Prostate gland (tissue), 2 donors: ENCODE data around the gene THAP5. TPM values are rescaled to one million over a fixed set of nuclear protein-coding genes. Genes with fewer than 3 reads are reported as not detected.
A peak's percentile ranks its signal among the peaks of the same experiment; 100 is the strongest.

Experiments used
- DNase-seq: peaks from one replicate; pipeline ENCODE4 v3.0.0-alpha.2; 2019; ENCODE audit warnings: low spot score
- H3K27ac ChIP-seq, 2 donors: fragments of 200-600 bp; sonication (generic); 2 replicates each; pipeline ENCODE4 v1.5.1; 2017 to 2019
- H3K27me3 ChIP-seq: fragments of 200-600 bp; sonication (generic); replicated peaks from 2 replicates; pipeline ENCODE4 v1.5.1; 2019; ENCODE audit not compliant: insufficient read depth
- H3K36me3 ChIP-seq, 2 donors: fragments of 200-600 bp; sonication (generic); 1 replicate in 1 of 2; 2 replicates in 1 of 2; pipeline versions ENCODE4 v1.5.1 to v1.8.1; 2017 to 2019
- H3K4me1 ChIP-seq: fragments of 200-600 bp; sonication (generic); replicated peaks from 2 replicates; pipeline ENCODE4 v1.5.1; 2019
- H3K4me3 ChIP-seq, 2 donors: fragments of 200-600 bp; sonication (generic); 2 replicates each; pipeline ENCODE4 v1.5.1; 2017 to 2019
- H3K9me3 ChIP-seq: fragments of 200-600 bp; sonication (generic); 2 replicates; pipeline ENCODE4 v1.5.1; 2017
- POLR2A ChIP-seq: fragments of 450-650 bp; IDR thresholded peaks from one replicate; pipeline ENCODE4 v1.6.1; 2016; ENCODE audit warnings: antibody characterized with exemption, mild to moderate bottlenecking
- POLR2AphosphoS5 ChIP-seq: sonication (generic); formaldehyde crosslinking; IDR thresholded peaks from one replicate; pipeline ENCODE4 v1.6.1; 2017; ENCODE audit warnings: antibody characterized with exemption
- WGBS: methylation state at CpG from one replicate; pipeline ENCODE4 v1.1.5; 2018; 5-methylcytosine and 5-hydroxymethylcytosine counted together
- intact Hi-C: fragments of 100-400 bp; cut with DNase I; formaldehyde crosslinking; loops from one replicate; pipeline ENCODE4 v1.14.2; 2022
- total RNA-seq, 2 donors: library from RNA; depleted of rRNA; stranded (reverse); fragments of >200 nt; gene quantifications; one replicate each; pipeline ENCODE4 v1.1.0, GENCODE V29; 2016
- TF ChIP-seq, protein P1 (sequence below), 4 experiments: fragments of 200-600 bp in 2 of 4; fragments of 450-650 bp in 2 of 4; sonication (generic) in 2 of 4; IDR thresholded peaks; 1 replicate in 3 of 4; 2 replicates in 1 of 4; pipeline ENCODE4 v1.5.1; 2016 to 2019; ENCODE audit warnings: antibody characterized with exemption in 4 of 4, mild to moderate bottlenecking in 2 of 4, moderate library complexity in 2 of 4

THAP5 gene
- total RNA-seq, 2 donors from 2014 or later, result 21.3 to 23.4 TPM

DNA sequence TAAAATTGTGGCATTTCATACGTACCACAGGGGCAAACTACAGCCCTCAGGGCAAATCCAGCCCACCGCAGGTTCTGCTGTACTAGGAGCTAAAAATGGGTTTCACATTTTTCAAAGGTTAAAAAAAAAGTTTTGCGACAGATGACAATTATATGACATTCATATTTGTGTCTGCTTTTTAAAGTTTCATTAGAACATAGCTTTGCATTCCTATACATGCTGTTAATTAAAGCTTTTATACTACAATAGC, 42.8 kb downstream of the THAP5 start:
- Histone ChIP-seq H3K9me3 (no peaks in the 10 kb centered on the region), H3K27me3 (no peaks in the 10 kb centered on the region), H3K36me3 (no peaks in the 10 kb centered on the region), H3K4me1 (no peaks in the 10 kb centered on the region), H3K27ac (peak overlapping the region; percentile 94 to 97), H3K4me3 (peak overlapping the region; percentile 51 to 74)
- WGBS, result 6% methylated on average over 3 of the region's 3 CpGs
- intact Hi-C loops, result loop anchor here (2.0 kb wide), 1 partner anchor 42 kb away; the partner anchor contains the start of genes DNAJB9 and THAP5
- no peak for DNase-seq
- TF ChIP-seq, protein P1, sequence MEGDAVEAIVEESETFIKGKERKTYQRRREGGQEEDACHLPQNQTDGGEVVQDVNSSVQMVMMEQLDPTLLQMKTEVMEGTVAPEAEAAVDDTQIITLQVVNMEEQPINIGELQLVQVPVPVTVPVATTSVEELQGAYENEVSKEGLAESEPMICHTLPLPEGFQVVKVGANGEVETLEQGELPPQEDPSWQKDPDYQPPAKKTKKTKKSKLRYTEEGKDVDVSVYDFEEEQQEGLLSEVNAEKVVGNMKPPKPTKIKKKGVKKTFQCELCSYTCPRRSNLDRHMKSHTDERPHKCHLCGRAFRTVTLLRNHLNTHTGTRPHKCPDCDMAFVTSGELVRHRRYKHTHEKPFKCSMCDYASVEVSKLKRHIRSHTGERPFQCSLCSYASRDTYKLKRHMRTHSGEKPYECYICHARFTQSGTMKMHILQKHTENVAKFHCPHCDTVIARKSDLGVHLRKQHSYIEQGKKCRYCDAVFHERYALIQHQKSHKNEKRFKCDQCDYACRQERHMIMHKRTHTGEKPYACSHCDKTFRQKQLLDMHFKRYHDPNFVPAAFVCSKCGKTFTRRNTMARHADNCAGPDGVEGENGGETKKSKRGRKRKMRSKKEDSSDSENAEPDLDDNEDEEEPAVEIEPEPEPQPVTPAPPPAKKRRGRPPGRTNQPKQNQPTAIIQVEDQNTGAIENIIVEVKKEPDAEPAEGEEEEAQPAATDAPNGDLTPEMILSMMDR (IDR thresholded peaks at IDR 0.05), result no peak
- TF ChIP-seq POLR2A, result no peak
- TF ChIP-seq POLR2AphosphoS5, result no peak

DNA sequence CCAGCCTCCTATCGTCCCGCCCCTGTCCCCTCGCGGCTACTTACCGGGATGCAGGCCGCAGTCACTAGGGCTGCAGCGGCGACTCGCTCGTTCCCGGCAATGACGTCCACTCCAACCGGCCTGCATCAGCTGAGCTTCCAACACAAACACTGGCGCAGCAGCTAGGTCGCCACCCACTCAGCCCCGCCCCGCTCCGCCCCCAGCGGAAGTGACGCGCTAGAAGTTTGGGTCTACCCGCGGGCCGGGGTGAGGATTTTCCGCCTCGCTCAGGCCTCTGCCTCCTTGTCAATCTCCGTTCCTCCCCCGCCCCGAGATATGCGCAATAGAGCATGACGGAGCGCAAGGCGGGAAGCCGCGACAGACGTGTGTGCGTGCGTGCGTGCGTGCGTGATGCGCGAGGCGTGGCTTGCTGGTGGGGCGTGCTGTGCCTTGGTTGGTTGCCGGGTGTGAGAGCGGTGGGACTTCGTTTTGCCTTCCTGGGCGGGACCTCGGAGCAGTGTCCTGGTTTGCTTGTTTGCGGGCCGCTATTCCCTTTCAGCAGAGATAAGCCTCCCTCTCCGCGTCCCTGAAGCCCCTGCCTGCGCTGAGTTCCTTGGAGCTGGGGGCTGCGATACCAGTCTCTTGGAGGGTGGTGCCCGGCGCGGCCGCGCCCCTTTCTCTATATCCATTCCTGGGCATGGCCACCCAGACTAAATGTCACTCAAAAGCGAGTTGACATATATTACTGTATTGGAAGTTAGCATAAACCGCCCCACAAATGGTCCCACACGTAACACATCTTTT, 43.3 kb downstream of the THAP5 start, which contains the start of gene PNPLA8:
PNPLA8 (minus strand) TSS at position 151 of the 783 bp plus-strand sequence. CDS start 10,644 bp downstream, outside the sequence.
- Histone ChIP-seq H3K4me3 (peak within 1 kb of the TSS; percentile 51 to 74), H3K4me1 (no peaks in the 10 kb centered on the region), H3K9me3 (no peaks in the 10 kb centered on the region), H3K36me3 (no peaks in the 10 kb centered on the region), H3K27me3 (no peaks in the 10 kb centered on the region), H3K27ac (peak within 1 kb of the TSS; percentile 94 to 97)
- intact Hi-C loops, result loop anchor here (2.0 kb wide), 1 partner anchor 43 kb away; the partner anchor contains the start of genes DNAJB9 and THAP5
- DNase-seq, result peak; percentile 100
- peak; percentile 93 for TF ChIP-seq POLR2A
- peak; percentile 98 for TF ChIP-seq POLR2AphosphoS5
- TF ChIP-seq, protein P1 (IDR thresholded peaks at IDR 0.05), result peak in 1 of 4 experiments; percentile 42
- WGBS, result under 1% methylated on average over 59 of the region's 64 CpGs

DNA sequence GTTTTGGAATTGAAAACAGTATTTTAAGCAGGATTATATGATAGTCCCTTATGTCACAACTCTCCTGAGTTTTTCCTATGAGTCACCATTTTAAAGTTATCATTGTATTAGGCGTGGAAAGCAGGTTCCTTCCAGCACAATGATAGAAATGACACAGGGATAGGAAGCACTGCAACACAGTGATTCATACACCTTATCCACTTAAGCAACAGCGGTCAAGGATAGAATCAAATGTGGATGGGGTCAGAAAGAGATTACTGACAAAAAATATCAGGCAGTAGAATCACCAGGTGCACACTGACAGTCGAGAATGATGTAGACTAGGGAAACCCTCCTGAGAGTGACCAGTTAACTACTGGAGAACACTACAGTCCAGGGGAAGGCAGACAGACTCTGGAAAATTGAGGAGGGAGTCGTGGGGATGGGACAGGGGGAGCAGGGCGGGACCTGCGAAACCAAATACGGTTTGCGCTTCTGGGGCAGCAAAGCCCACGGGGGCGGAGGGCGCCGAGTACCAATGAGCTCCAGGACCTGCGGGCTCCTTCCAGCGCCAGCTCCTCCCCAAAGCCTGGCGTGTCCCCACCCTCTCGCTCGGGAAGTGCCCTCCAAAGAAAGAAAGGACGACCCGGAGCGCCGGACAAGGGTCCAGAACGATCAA, 44.0 kb downstream of the THAP5 start:
- TF ChIP-seq POLR2A, result no peak
- TF ChIP-seq, protein P1 (IDR thresholded peaks at IDR 0.05), result peak in 2 of 4 experiments; percentile 10 to 34
- Histone ChIP-seq H3K4me1 (no peaks in the 10 kb centered on the region), H3K36me3 (no peaks in the 10 kb centered on the region), H3K27ac (peak overlapping the region; percentile 94 to 97), H3K9me3 (no peaks in the 10 kb centered on the region), H3K27me3 (no peaks in the 10 kb centered on the region), H3K4me3 (peak overlapping the region; percentile 51 to 74)
- intact Hi-C loops, result no loop called here
- WGBS, result 1% methylated on average over 15 of the region's 22 CpGs
- DNase-seq, result no peak

DNA sequence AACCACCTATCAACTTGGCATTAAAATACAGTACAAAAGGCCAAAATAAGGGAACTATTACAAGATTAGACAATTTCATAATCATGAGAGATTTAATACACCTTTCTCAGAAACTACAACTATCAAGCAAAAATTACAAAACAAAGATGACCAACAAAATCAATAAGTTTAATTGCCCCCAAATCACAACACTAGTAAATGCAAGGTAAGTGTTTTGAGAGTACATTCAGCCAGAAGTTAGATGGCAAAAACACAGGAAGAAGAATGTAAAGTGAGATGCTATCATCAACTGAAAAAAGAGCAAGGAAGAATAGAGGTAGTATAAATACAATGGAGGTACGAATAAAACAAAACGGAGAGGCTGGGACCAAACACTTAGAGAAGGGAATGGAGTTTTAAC, 46.7 kb downstream of the THAP5 start:
- Histone ChIP-seq H3K27ac (no peak overlapping the region), H3K9me3 (no peaks in the 10 kb centered on the region), H3K4me3 (no peak overlapping the region), H3K4me1 (no peaks in the 10 kb centered on the region), H3K27me3 (no peaks in the 10 kb centered on the region), H3K36me3 (peaks cover 0 to 5% of the 10 kb centered on the region in 2 donors)
- no peak for DNase-seq
- TF ChIP-seq POLR2A (no peak), POLR2AphosphoS5 (no peak)
- TF ChIP-seq, protein P1 (IDR thresholded peaks at IDR 0.05), result no peak
- 60% methylated on average over 2 of the region's 2 CpGs for WGBS
- intact Hi-C loops, result no loop called here
